Fibroblast of lung (primary cell): ENCODE results near the gene MYBBP1A.

Source experiments
- EZH2 ChIP-seq: IDR thresholded peaks from 2 replicates; pipeline ENCODE4 v1.5.1; 2012; ENCODE audit warnings: low read length, control low read depth, mild to moderate bottlenecking; ENCODE audit errors: missing control alignments
- TF ChIP-seq, protein P1 (sequence below), 2 donors: IDR thresholded peaks in 1 of 2; conservative IDR thresholded peaks in 1 of 2; 1 replicate in 1 of 2; 2 replicates in 1 of 2; pipeline ENCODE4 v1.5.1; 2011 to 2012; ENCODE audit warnings: low read length in 2 of 2, control low read depth in 1 of 2, inconsistent platforms in 1 of 2, low read depth in 1 of 2, mild to moderate bottlenecking in 1 of 2

DNA sequence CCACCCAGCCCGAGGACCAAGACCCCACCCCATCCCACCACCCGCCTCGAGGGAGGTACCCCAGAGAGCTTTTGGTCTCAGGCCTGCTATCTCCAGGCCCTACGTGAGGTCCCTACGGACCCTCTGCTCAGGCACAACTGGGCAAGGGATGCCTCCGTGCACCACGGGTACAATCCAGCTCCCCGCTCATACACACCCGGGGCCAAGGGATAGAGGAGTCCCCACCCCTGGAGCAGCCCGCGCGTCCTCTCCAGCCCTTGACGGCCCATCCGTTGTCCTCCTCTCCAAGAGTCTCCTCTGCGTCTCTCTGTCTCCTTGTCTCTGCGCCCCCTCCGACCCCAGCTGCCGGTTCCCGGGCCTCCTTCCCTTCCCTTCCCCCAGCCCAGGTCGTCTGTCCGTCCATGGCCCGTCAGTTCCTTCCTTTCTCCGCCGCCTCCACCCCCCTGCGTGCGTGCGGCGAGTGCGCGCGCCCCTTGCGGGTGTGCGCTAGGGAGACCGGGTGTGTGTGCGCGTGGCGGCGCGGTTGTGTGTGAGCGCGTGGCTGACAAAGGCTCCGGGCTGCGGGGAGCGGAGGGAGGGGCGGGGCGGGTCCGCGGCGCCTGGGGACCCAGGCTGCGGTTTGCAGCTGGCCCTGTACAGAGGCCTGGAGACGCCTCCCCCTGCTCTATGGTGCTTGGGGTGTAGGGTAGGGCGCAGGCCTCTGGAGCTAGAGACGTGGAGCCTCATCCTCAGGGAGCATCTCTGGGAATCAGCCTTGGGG, 55.6 kb downstream of the MYBBP1A start:
- no peak for TF ChIP-seq EZH2
- TF ChIP-seq, protein P1, sequence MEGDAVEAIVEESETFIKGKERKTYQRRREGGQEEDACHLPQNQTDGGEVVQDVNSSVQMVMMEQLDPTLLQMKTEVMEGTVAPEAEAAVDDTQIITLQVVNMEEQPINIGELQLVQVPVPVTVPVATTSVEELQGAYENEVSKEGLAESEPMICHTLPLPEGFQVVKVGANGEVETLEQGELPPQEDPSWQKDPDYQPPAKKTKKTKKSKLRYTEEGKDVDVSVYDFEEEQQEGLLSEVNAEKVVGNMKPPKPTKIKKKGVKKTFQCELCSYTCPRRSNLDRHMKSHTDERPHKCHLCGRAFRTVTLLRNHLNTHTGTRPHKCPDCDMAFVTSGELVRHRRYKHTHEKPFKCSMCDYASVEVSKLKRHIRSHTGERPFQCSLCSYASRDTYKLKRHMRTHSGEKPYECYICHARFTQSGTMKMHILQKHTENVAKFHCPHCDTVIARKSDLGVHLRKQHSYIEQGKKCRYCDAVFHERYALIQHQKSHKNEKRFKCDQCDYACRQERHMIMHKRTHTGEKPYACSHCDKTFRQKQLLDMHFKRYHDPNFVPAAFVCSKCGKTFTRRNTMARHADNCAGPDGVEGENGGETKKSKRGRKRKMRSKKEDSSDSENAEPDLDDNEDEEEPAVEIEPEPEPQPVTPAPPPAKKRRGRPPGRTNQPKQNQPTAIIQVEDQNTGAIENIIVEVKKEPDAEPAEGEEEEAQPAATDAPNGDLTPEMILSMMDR (conservative IDR thresholded peaks at IDR 0.05 in 1 of 2, IDR thresholded peaks at IDR 0.05 in 1 of 2; ENCODE audit: low read depth in 1 of 2, low read length in 2 of 2): no peak
